Measurements from ENCODE around the gene GOSR2.

- TF ChIP-seq CTCF (IDR thresholded peaks at IDR 0.05; ENCODE audit: control extremely low read depth in 1 of 3, insufficient read depth in 1 of 3, low read depth in 1 of 3, low read length in 3 of 3) = peak; percentile 16 to 34 (median 27)
- TF ChIP-seq MAFK (IDR thresholded peaks at IDR 0.05; ENCODE audit: low read depth, low read length) = no peak
- no peak for TF ChIP-seq BRCA1 (IDR thresholded peaks at IDR 0.05; ENCODE audit: low read depth, low read length)
- no peak for TF ChIP-seq ATF2 (IDR thresholded peaks at IDR 0.05; ENCODE audit: low read length)
- TF ChIP-seq YY1 (IDR thresholded peaks at IDR 0.05; ENCODE audit: low read depth, low read length) = no peak
- no peak for TF ChIP-seq NRF1 (IDR thresholded peaks at IDR 0.05; ENCODE audit: low read depth, low read length)
- no peak for TF ChIP-seq JUN (IDR thresholded peaks at IDR 0.05; ENCODE audit: low read depth, low read length)
Observed at GRCh38 chr17:46976626-46977270, 53.8 kb downstream of the GOSR2 start.
